IMR-90 (cell line): ENCODE data around the gene ACTR1A. TPM values are rescaled to one million over a fixed set of nuclear protein-coding genes. Genes with fewer than 3 reads are reported as not detected.

Experiments used
- ATAC-seq: fragments of 200-7000 bp; cut with Tn5 transposase; 2 replicates; pipeline ENCODE4 v1.9.1; 2020; ENCODE audit warnings: low read depth, mild to moderate bottlenecking, moderate library complexity
- BruUV-seq: library from RNA; stranded (reverse); fragments of 400-500 nt; replicated peaks from 2 replicates; lab custom pipeline; 2021; lab: Mats Ljungman, UMichigan
- CTCF ChIA-PET: fragments of 300-600 bp; formaldehyde crosslinking; extraction: SDS; loops from one replicate; lab custom pipeline; 2021; ENCODE audit warnings: antibody characterized with exemption; lab: Yijun Ruan, JAX
- POLR2A ChIA-PET: fragments of 300-600 bp; sonication (Branson Sonifier 250); formaldehyde crosslinking; loops from one replicate; lab custom pipeline; 2022; ENCODE audit warnings: antibody characterized with exemption; ENCODE audit not compliant: unreplicated experiment; lab: Charles Lee
- DNase-seq: peaks from one replicate; pipeline ENCODE4 v3.0.0; 2013
- H2AFZ ChIP-seq: replicated peaks from 2 replicates; pipeline ENCODE3; 2013; ENCODE audit warnings: low read length, mild to moderate bottlenecking; ENCODE audit not compliant: poor library complexity
- H2AK5ac ChIP-seq: 2 replicates; pipeline ENCODE4 v1.6.1; 2013; ENCODE audit warnings: low read depth, low read length, inconsistent platforms
- H2AK9ac ChIP-seq: replicated peaks from 2 replicates; pipeline ENCODE3; 2013; ENCODE audit warnings: mild to moderate bottlenecking, low read depth, low read length, moderate library complexity; ENCODE audit not compliant: poor library complexity
- H2BK120ac ChIP-seq: 2 replicates; pipeline ENCODE4 v1.6.1; 2013; ENCODE audit warnings: low read depth, low read length, inconsistent platforms
- H2BK15ac ChIP-seq: 3 replicates; pipeline ENCODE4 v1.6.1; 2013; ENCODE audit warnings: low read depth, low read length, inconsistent platforms
- H2BK20ac ChIP-seq: 2 replicates; pipeline ENCODE4 v1.6.1; 2013; ENCODE audit warnings: low read depth, mild to moderate bottlenecking, inconsistent platforms, low read length, moderate library complexity
- H2BK5ac ChIP-seq: 2 replicates; pipeline ENCODE4 v1.6.1; 2013; ENCODE audit warnings: mild to moderate bottlenecking, low read depth, low read length, inconsistent platforms; ENCODE audit not compliant: poor library complexity, severe bottlenecking
- H3K14ac ChIP-seq: replicated peaks from 2 replicates; pipeline ENCODE4 v1.6.1; 2013; ENCODE audit warnings: low read depth, low read length, inconsistent platforms
- H3K18ac ChIP-seq: 2 replicates; pipeline ENCODE4 v1.6.1; 2013; ENCODE audit warnings: low read depth, low read length, control low read depth
- H3K23ac ChIP-seq: 2 replicates; pipeline ENCODE4 v1.6.1; 2013; ENCODE audit warnings: low read depth, low read length, inconsistent platforms
- H3K27ac ChIP-seq: 2 replicates; pipeline ENCODE4 v1.5.1; 2013; ENCODE audit warnings: mild to moderate bottlenecking, control low read depth, low read length; ENCODE audit not compliant: insufficient read depth
- H3K27me3 ChIP-seq: 2 replicates; pipeline ENCODE4 v1.6.1; 2013; ENCODE audit warnings: low read length; ENCODE audit not compliant: control insufficient read depth, insufficient read depth
- H3K36me3 ChIP-seq: 2 replicates; pipeline ENCODE4 v1.6.1; 2013; ENCODE audit warnings: low read length, mixed read lengths; ENCODE audit not compliant: control insufficient read depth, insufficient read depth
- H3K4ac ChIP-seq: 2 replicates; pipeline ENCODE4 v1.6.1; 2013; ENCODE audit warnings: low read depth, low read length, inconsistent platforms
- H3K4me1 ChIP-seq: 2 replicates; pipeline ENCODE4 v1.6.1; 2013; ENCODE audit warnings: low read length, mixed read lengths; ENCODE audit not compliant: control insufficient read depth, insufficient read depth
- H3K4me2 ChIP-seq: 2 replicates; pipeline ENCODE4 v1.6.1; 2013; ENCODE audit warnings: low read depth, mild to moderate bottlenecking, control low read depth, low read length, moderate library complexity
- H3K4me3 ChIP-seq: 2 replicates; pipeline ENCODE4 v1.5.1; 2013; ENCODE audit warnings: low read depth, mild to moderate bottlenecking, control low read depth, low read length, moderate library complexity; ENCODE audit not compliant: insufficient read depth
- H3K56ac ChIP-seq: 2 replicates; pipeline ENCODE4 v1.6.1; 2013; ENCODE audit warnings: low read length, inconsistent platforms; ENCODE audit not compliant: insufficient read depth; ENCODE audit errors: extremely low read depth
- H3K79me1 ChIP-seq, 2 experiments: 2 replicates each; pipeline ENCODE4 v1.6.1; 2013; ENCODE audit warnings: low read length in 2 of 2, inconsistent platforms in 1 of 2, low read depth in 1 of 2
- H3K9ac ChIP-seq: 2 replicates; pipeline ENCODE4 v1.6.1; 2013; ENCODE audit warnings: low read depth, low read length, control low read depth
- H3K9me1 ChIP-seq: 2 replicates; pipeline ENCODE4 v1.6.1; 2013; ENCODE audit warnings: low read length, inconsistent platforms; ENCODE audit not compliant: insufficient read depth
- H3K9me3 ChIP-seq: 2 replicates; pipeline ENCODE4 v1.6.1; 2013; ENCODE audit warnings: low read length; ENCODE audit not compliant: control insufficient read depth, insufficient read depth
- H4K20me1 ChIP-seq: 2 replicates; pipeline ENCODE4 v1.6.1; 2013; ENCODE audit warnings: low read length, inconsistent platforms; ENCODE audit not compliant: insufficient read depth
- H4K5ac ChIP-seq: 2 replicates; pipeline ENCODE4 v1.6.1; 2013; ENCODE audit warnings: mild to moderate bottlenecking, low read depth, low read length, control low read depth
- H4K8ac ChIP-seq, 2 experiments: 2 replicates each; pipeline ENCODE4 v1.6.1; 2013; ENCODE audit warnings: low read depth in 2 of 2, low read length in 2 of 2, control low read depth in 1 of 2, inconsistent platforms in 1 of 2
- H4K91ac ChIP-seq: 2 replicates; pipeline ENCODE4 v1.6.1; 2013; ENCODE audit warnings: low read depth, low read length, inconsistent platforms; ENCODE audit not compliant: insufficient read depth
- BHLHE40 ChIP-seq: fragments of 150-350 bp; IDR thresholded peaks from 2 replicates; pipeline ENCODE4 v1.6.1; 2016; ENCODE audit warnings: mild to moderate bottlenecking, low read depth, low read length
- CEBPB ChIP-seq: IDR thresholded peaks from 2 replicates; pipeline ENCODE4 v1.6.1; 2012; ENCODE audit warnings: low read depth, low read length, improper control_type of control experiment
- CHD1 ChIP-seq: IDR thresholded peaks from 2 replicates; pipeline ENCODE4 v1.6.1; 2012; ENCODE audit warnings: low read depth, low read length, improper control_type of control experiment
- CTCF ChIP-seq: conservative IDR thresholded peaks from 2 replicates; pipeline ENCODE4 v1.5.1; 2012; ENCODE audit warnings: mild to moderate bottlenecking, low read depth, low read length, improper control_type of control experiment
- MXI1 ChIP-seq: IDR thresholded peaks from 2 replicates; pipeline ENCODE4 v1.6.1; 2012; ENCODE audit warnings: low read depth, mild to moderate bottlenecking, low read length, moderate library complexity, borderline replicate concordance
- NFE2L2 ChIP-seq: fragments of 150-350 bp; IDR thresholded peaks from 2 replicates; pipeline ENCODE4 v1.6.1; 2016; ENCODE audit warnings: low read depth, mild to moderate bottlenecking, low read length
- WGBS, 2 experiments: methylation state at CpG; one replicate each; pipeline versions ENCODE4 v1.1.5 to v1.1.7; 2013; ENCODE audit warnings: missing lambda C conversion rate in 2 of 2; ENCODE audit not compliant: insufficient read length in 1 of 2; ENCODE audit errors: extremely low coverage in 2 of 2; 5-methylcytosine and 5-hydroxymethylcytosine counted together
- dilution Hi-C: fragments of 300-500 bp; cut with HindIII; formaldehyde crosslinking; loops from one replicate; pipeline ENCODE4 v1.14.3; 2018; ENCODE audit warnings: low sequenced_read_pairs; ENCODE audit not compliant: unreplicated experiment
- in situ Hi-C: fragments of 300-500 bp; cut with MboI; formaldehyde crosslinking; loops from 3 replicates; pipeline ENCODE4 v1.14.3; 2019; ENCODE audit warnings: low sequenced_read_pairs, inconsistent platforms, mixed read lengths
- intact Hi-C: fragments of 100-400 bp; cut with micrococcal nuclease; formaldehyde crosslinking; loops from 2 replicates; pipeline ENCODE4 v1.10.0; 2022
- polyA plus RNA-seq, 3 experiments: library from polyadenylated mRNA; depleted of rRNA; stranded (reverse); fragments of >200 nt; gene quantifications; 2 replicates each; pipeline ENCODE4 v1.2.3, GENCODE V29; 2012; ENCODE audit warnings: low replicate concordance in 1 of 3
- total RNA-seq: library from RNA; depleted of rRNA; stranded (reverse); fragments of >200 nt; gene quantifications from 2 replicates; pipeline ENCODE4 v1.2.3, GENCODE V29; 2012
- TF ChIP-seq, protein P1 (sequence below): fragments of 150-350 bp; IDR thresholded peaks from 2 replicates; pipeline ENCODE4 v1.6.1; 2016; ENCODE audit warnings: low read depth, mild to moderate bottlenecking, low read length, moderate library complexity, borderline replicate concordance

The ACTR1A gene
- total and polyA plus RNA-seq, 2 of the 4 experiments (the other 2 are of a cell fraction) = 142 to 157 TPM

- Histone ChIP-seq H2AK5ac (no peak overlapping the region), H2AFZ (no peak overlapping the region), H3K4me3 (no peak overlapping the region), H4K8ac (no peak overlapping the region), H3K56ac (no peak overlapping the region), H4K20me1 (peaks cover 15% of the 10 kb centered on the region), H3K27ac (no peak overlapping the region), H3K4ac (no peak overlapping the region), H4K91ac (no peak overlapping the region), H3K14ac (no peak overlapping the region), H3K18ac (no peak overlapping the region), H2BK120ac (no peak overlapping the region), H3K4me2 (no peak overlapping the region), H3K9me1 (peaks cover 18% of the 10 kb centered on the region), H3K9me3 (no peaks in the 10 kb centered on the region), H3K4me1 (peaks cover 17% of the 10 kb centered on the region), H2BK20ac (no peak overlapping the region), H2BK5ac (no peak overlapping the region), H4K5ac (no peak overlapping the region), H3K9ac (no peak overlapping the region), H3K23ac (no peak overlapping the region), H3K36me3 (peaks cover 8% of the 10 kb centered on the region), H3K27me3 (no peaks in the 10 kb centered on the region), H2AK9ac (no peak overlapping the region), H3K79me1 (peaks cover 20 to 47% of the 10 kb centered on the region in 2 experiments; a peak in 3 of 4 replicates), H2BK15ac (no peak overlapping the region)
- in situ Hi-C loops (no loop called here), dilution Hi-C loops (no loop called here), intact Hi-C loops (no loop called here)
- POLR2A ChIA-PET = no interaction called here
- CTCF ChIA-PET = no interaction called here
- no CpG with 5 or more reads among the region's 1 CpG for WGBS, 2 experiments
- DNase-seq (no peak), ATAC-seq (no peak)
- TF ChIP-seq, protein P1, sequence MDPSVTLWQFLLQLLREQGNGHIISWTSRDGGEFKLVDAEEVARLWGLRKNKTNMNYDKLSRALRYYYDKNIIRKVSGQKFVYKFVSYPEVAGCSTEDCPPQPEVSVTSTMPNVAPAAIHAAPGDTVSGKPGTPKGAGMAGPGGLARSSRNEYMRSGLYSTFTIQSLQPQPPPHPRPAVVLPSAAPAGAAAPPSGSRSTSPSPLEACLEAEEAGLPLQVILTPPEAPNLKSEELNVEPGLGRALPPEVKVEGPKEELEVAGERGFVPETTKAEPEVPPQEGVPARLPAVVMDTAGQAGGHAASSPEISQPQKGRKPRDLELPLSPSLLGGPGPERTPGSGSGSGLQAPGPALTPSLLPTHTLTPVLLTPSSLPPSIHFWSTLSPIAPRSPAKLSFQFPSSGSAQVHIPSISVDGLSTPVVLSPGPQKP = no peak
- no peak for TF ChIP-seq BHLHE40
- TF ChIP-seq NFE2L2 = no peak
- TF ChIP-seq MXI1 = no peak
- TF ChIP-seq CEBPB = no peak
- no peak for TF ChIP-seq CTCF
- TF ChIP-seq CHD1 = no peak
- BruUV-seq = no TSS peak
Observed at GRCh38 chr10:102549549-102549948, 47.0 kb upstream of the ACTR1A start.
